Activated T-cell treated with anti-CD3 and anti-CD28 coated beads, Interleukin-2, amount 50 U/mL, for 4 hours (primary cell): ENCODE results near the gene EVC. TPM values are rescaled to one million over a fixed set of nuclear protein-coding genes. Genes with fewer than 3 reads are reported as not detected.

Experiments used
- ATAC-seq, 2 donors: fragments of 200-7000 bp; cut with Tn5 transposase; one replicate each; pipeline ENCODE4 v1.10.0; 2021
- DNase-seq: peaks from one replicate; pipeline ENCODE4 v3.0.0-alpha.2; 2020
- H3K27me3 Mint-ChIP-seq: one replicate; pipeline ENCODE4 v1.8.0; 2021; ENCODE audit warnings: low read depth, mixed read lengths
- H3K36me3 Mint-ChIP-seq: one replicate; pipeline ENCODE4 v1.8.0; 2022; ENCODE audit warnings: mixed read lengths; ENCODE audit not compliant: insufficient read depth
- H3K4me1 Mint-ChIP-seq: one replicate; pipeline ENCODE4 v1.8.0; 2021; ENCODE audit warnings: low read depth, mixed read lengths
- H3K4me3 Mint-ChIP-seq: one replicate; pipeline ENCODE4 v1.8.0; 2021; ENCODE audit warnings: mild to moderate bottlenecking, moderate library complexity, mixed read lengths
- H3K9me3 Mint-ChIP-seq: one replicate; pipeline ENCODE4 v1.8.0; 2021; ENCODE audit warnings: mixed read lengths
- total RNA-seq, 3 donors: library from RNA; stranded (reverse); gene quantifications; one replicate each; pipeline ENCODE4 v1.2.1, GENCODE V29; 2021

EVC gene
- total RNA-seq, 3 donors from 2014 or later = 1.1 to 3.0 (median 1.4) TPM

DNA sequence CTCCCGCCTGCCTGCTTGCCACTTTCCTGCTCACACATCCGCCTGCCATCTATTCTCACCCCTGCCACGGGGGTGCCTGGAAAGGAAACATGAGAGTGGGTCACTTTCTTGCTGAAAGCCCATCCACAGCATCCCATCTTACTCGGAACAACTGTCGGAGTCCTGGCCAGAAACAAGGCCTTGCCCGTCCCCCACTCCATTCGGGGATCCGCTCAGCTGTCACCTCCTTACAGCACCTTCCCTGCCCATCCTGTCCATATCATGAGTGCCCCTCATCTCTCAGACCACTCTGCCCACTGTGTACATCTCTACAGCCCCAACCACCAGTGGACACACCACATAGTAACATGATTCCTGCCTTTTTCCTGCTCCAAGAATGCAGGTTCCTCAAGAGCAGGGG, 9.0 kb upstream of the EVC start:
- no peak overlapping the region for H3K4me3 Mint-ChIP-seq
- H3K36me3 Mint-ChIP-seq = no peaks in the 10 kb centered on the region
- peaks cover 5% of the 10 kb centered on the region for H3K9me3 Mint-ChIP-seq
- no peaks in the 10 kb centered on the region for H3K4me1 Mint-ChIP-seq
- no peak for ATAC-seq
- no peak for DNase-seq
- peaks cover 6% of the 10 kb centered on the region for H3K27me3 Mint-ChIP-seq

DNA sequence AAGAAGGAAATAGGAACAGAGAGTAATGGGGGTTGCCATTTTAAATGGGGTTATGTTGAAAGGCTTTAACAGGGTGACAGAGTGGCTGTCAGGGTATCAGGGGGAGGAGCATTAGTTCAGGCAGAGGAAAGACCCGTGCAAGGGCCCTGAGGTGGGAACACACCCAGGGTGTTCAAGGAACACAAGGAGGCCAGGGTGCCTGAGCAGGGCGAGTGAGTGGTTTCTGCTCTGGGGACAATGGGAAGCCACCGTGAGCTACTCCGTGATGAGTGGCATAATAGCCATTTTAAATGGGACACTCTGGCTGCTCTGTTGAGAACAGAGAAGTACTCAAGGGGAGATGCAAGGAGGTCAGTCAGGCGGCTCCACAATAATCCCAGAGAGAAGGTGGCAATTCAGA, 7.2 kb upstream of the EVC start:
- Mint-ChIP-seq H3K27me3 (peaks cover 17% of the 10 kb centered on the region), H3K4me3 (no peak overlapping the region), H3K4me1 (peaks cover 3% of the 10 kb centered on the region), H3K36me3 (no peaks in the 10 kb centered on the region), H3K9me3 (peaks cover 5% of the 10 kb centered on the region)
- DNase-seq = no peak
- no peak for ATAC-seq

DNA sequence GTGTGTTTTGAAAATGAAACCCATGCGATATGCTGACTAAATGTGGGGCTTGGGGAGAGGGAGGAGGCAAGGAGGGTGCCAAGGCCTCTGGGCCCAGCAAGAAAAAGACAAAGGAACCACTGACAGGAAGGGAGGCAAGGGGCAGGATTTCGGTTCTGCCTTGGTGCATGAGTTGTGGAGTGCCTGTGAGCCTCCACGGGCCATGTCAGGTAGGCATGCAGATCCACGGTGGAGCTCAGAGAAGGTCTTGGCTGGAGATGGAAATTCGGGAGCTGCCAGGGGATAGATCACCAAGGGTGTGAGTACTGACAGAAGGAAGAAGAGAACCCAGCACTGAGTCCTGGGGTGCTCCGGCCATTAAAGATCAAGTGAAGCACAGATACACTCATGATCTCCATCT, 6.7 kb upstream of the EVC start:
- ATAC-seq (no peak), DNase-seq (no peak)
- H3K9me3 Mint-ChIP-seq = peaks cover 5% of the 10 kb centered on the region
- H3K36me3 Mint-ChIP-seq = no peaks in the 10 kb centered on the region
- H3K27me3 Mint-ChIP-seq = peaks cover 20% of the 10 kb centered on the region
- H3K4me3 Mint-ChIP-seq = no peak overlapping the region
- H3K4me1 Mint-ChIP-seq = peaks cover 3% of the 10 kb centered on the region

DNA sequence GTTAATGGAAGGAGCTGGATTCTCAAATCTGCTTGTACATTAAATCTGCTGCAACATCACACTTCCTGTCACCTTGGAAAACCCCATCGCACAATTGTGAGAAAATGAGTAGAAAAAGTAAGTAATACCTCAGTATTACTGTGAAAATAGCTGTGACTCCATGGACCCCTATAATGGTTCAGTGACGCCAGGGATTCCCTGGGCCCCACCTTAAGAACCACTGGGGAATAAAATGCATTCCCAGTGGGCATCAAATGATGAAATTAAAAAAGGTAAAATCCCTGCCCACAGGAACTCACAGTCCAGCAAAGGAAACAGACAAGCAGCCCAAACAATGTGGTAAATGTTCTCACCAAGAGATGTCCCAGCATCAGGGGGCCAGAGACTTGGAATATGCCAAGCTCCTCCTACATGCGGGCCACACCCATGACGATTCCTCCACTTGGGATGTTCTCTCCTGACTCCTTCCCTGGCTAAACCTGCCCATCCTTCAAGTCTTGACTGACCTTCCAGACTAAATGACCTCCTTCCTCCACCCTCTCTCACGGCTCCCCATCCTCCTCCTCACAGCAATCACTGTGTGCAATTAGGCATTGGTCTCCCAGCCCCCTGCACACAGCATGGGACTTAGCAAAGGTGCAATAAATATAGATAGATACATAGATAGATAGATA, 5.2 kb upstream of the EVC start:
- Mint-ChIP-seq H3K4me3 (no peak overlapping the region), H3K36me3 (no peaks in the 10 kb centered on the region), H3K27me3 (peaks cover 34% of the 10 kb centered on the region), H3K9me3 (peaks cover 5% of the 10 kb centered on the region), H3K4me1 (peaks cover 7% of the 10 kb centered on the region)
- ATAC-seq (no peak), DNase-seq (no peak)

GRCh38 chr4:5706486-5707290, 4.3 kb upstream of the EVC start:
- H3K4me3 Mint-ChIP-seq = peak overlapping the region; percentile 24
- peaks cover 5% of the 10 kb centered on the region for H3K9me3 Mint-ChIP-seq
- no peaks in the 10 kb centered on the region for H3K36me3 Mint-ChIP-seq
- DNase-seq (no peak), ATAC-seq (no peak)
- peaks cover 37% of the 10 kb centered on the region for H3K27me3 Mint-ChIP-seq
- peaks cover 7% of the 10 kb centered on the region for H3K4me1 Mint-ChIP-seq

DNA sequence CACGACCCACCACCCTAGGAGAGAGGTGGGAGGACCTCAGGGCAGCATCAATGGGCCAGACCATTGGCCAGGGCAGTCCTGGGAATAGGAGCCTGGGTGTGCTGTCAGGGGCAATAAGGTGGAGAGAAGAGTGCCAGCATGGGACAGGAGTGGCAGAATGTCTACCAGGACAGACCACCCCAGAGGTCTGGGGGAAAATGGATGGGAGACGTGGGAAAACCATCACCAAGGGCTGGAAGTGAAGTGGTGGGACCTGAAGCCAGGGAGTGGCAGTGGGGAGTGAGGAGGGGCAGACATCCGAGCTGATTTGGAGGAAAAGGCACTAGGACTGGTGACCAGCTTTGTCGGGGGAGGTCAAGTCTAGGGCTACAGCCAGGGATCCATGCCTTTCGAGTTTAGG, 3.6 kb upstream of the EVC start:
- Mint-ChIP-seq H3K27me3 (peaks cover 43% of the 10 kb centered on the region), H3K9me3 (peaks cover 5% of the 10 kb centered on the region), H3K4me3 (peak overlapping the region; percentile 24), H3K36me3 (no peaks in the 10 kb centered on the region), H3K4me1 (peaks cover 7% of the 10 kb centered on the region)
- no peak for ATAC-seq
- no peak for DNase-seq

GRCh38 chr4:5707778-5708448, 3.1 kb upstream of the EVC start:
- H3K9me3 Mint-ChIP-seq = peaks cover 5% of the 10 kb centered on the region
- ATAC-seq (peak; percentile 12 to 17), DNase-seq (no peak)
- H3K4me1 Mint-ChIP-seq = peaks cover 7% of the 10 kb centered on the region
- H3K36me3 Mint-ChIP-seq = no peaks in the 10 kb centered on the region
- H3K27me3 Mint-ChIP-seq = peaks cover 45% of the 10 kb centered on the region
- peak overlapping the region; percentile 29 for H3K4me3 Mint-ChIP-seq

- Mint-ChIP-seq H3K36me3 (no peaks in the 10 kb centered on the region), H3K4me1 (peaks cover 7% of the 10 kb centered on the region), H3K27me3 (peaks cover 45% of the 10 kb centered on the region), H3K9me3 (peaks cover 3% of the 10 kb centered on the region), H3K4me3 (peak within 1 kb of the TSS; percentile 29)
- DNase-seq (no peak), ATAC-seq (peak; percentile 16 to 19)
Observed at GRCh38 chr4:5708449-5709206, 2.4 kb upstream of the EVC start, which contains the start of gene EVC2. EVC2 (minus strand) TSS chr4:5708559; CDS start chr4:5708513, 46 bp downstream.

GRCh38 chr4:5709207-5709575, 1.8 kb upstream of the EVC start:
- H3K36me3 Mint-ChIP-seq = no peaks in the 10 kb centered on the region
- ATAC-seq (no peak), DNase-seq (no peak)
- peaks cover 49% of the 10 kb centered on the region for H3K27me3 Mint-ChIP-seq
- H3K4me3 Mint-ChIP-seq = no peak overlapping the region
- peaks cover 7% of the 10 kb centered on the region for H3K4me1 Mint-ChIP-seq
- no peaks in the 10 kb centered on the region for H3K9me3 Mint-ChIP-seq

- no peak for ATAC-seq
- no peak for DNase-seq
- no peaks in the 10 kb centered on the region for H3K36me3 Mint-ChIP-seq
- peaks cover 49% of the 10 kb centered on the region for H3K27me3 Mint-ChIP-seq
- peaks cover 7% of the 10 kb centered on the region for H3K4me1 Mint-ChIP-seq
- peaks cover 5% of the 10 kb centered on the region for H3K9me3 Mint-ChIP-seq
- peak overlapping the region; percentile 70 for H3K4me3 Mint-ChIP-seq
Observed at GRCh38 chr4:5710065-5710960, 688 bp upstream of the EVC start.

GRCh38 chr4:5711479-5712184, 631 bp downstream of the EVC start:
- peak; percentile 4 to 11 for ATAC-seq
- no peak for DNase-seq
- Mint-ChIP-seq H3K36me3 (no peaks in the 10 kb centered on the region), H3K27me3 (peaks cover 45% of the 10 kb centered on the region), H3K4me3 (peak overlapping the region; percentile 66), H3K9me3 (peaks cover 6% of the 10 kb centered on the region), H3K4me1 (peaks cover 7% of the 10 kb centered on the region)

GRCh38 chr4:5712517-5712916, 1.5 kb downstream of the EVC start:
- peaks cover 37% of the 10 kb centered on the region for H3K27me3 Mint-ChIP-seq
- peaks cover 4% of the 10 kb centered on the region for H3K4me1 Mint-ChIP-seq

GRCh38 chr4:5712931-5713330, 1.9 kb downstream of the EVC start:
- Mint-ChIP-seq H3K9me3 (peaks cover 11% of the 10 kb centered on the region), H3K36me3 (no peaks in the 10 kb centered on the region), H3K4me3 (no peak overlapping the region), H3K4me1 (peaks cover 4% of the 10 kb centered on the region), H3K27me3 (peaks cover 34% of the 10 kb centered on the region)
- no peak for ATAC-seq
- DNase-seq = no peak

More at GRCh38 chr4:5712517-5712916, 1.5 kb downstream of the EVC start:
- Mint-ChIP-seq H3K4me3 (peak overlapping the region; percentile 66), H3K9me3 (peaks cover 11% of the 10 kb centered on the region), H3K36me3 (no peaks in the 10 kb centered on the region)
- ATAC-seq (peak; percentile 64 to 68), DNase-seq (no peak)
